GM18867 (cell line): ENCODE data around the gene ST6GALNAC3.
"Not testable (repeated sequence)": the region's sequence is repeated elsewhere in the genome, so short reads cannot be mapped to it uniquely, and the experiment has no call there.

Source experiments
- ATAC-seq: cut with Tn5 transposase; IDR thresholded peaks from one replicate; pipeline ENCODE4 v1.9.1; 2021; ENCODE audit warnings: mild to moderate bottlenecking, moderate library complexity; ENCODE audit not compliant: unreplicated experiment

Gene ST6GALNAC3

GRCh38 chr1:76611770-76612445 lies 537.4 kb downstream of the ST6GALNAC3 start:
- no peak for ATAC-seq

GRCh38 chr1:76613886-76614285 lies 539.3 kb downstream of the ST6GALNAC3 start:
- ATAC-seq: no peak

GRCh38 chr1:76615253-76616035 lies 540.9 kb downstream of the ST6GALNAC3 start:
- no peak for ATAC-seq

- ATAC-seq: no peak
These were observed 545.8 kb downstream of the ST6GALNAC3 start for GRCh38 chr1:76620371-76620770.

GRCh38 chr1:76622774-76623528 lies 548.4 kb downstream of the ST6GALNAC3 start:
- ATAC-seq: no peak

- no peak for ATAC-seq
These were observed 551.5 kb downstream of the ST6GALNAC3 start for GRCh38 chr1:76625886-76626678.

GRCh38 chr1:76627498-76627897 lies 553.0 kb downstream of the ST6GALNAC3 start:
- no peak for ATAC-seq

GRCh38 chr1:76627901-76628300 lies 553.4 kb downstream of the ST6GALNAC3 start:
- no peak for ATAC-seq

GRCh38 chr1:76632136-76632535 lies 557.6 kb downstream of the ST6GALNAC3 start:
- ATAC-seq: no peak

GRCh38 chr1:76635784-76636183 lies 561.2 kb downstream of the ST6GALNAC3 start:
- no peak for ATAC-seq

- ATAC-seq: no peak
These were observed 564.6 kb downstream of the ST6GALNAC3 start for GRCh38 chr1:76639181-76639580.

GRCh38 chr1:76640092-76640491 lies 565.5 kb downstream of the ST6GALNAC3 start:
- ATAC-seq: no peak

GRCh38 chr1:76640723-76641122 lies 566.2 kb downstream of the ST6GALNAC3 start:
- ATAC-seq: no peak

- no peak for ATAC-seq
These were observed 569.6 kb downstream of the ST6GALNAC3 start for GRCh38 chr1:76644139-76644538.

- ATAC-seq: not testable (repeated sequence)
These were observed 578.3 kb downstream of the ST6GALNAC3 start for GRCh38 chr1:76652860-76653259.

GRCh38 chr1:76657623-76658022 lies 583.1 kb downstream of the ST6GALNAC3 start:
- no peak for ATAC-seq

GRCh38 chr1:76659171-76659940 lies 584.8 kb downstream of the ST6GALNAC3 start:
- ATAC-seq: no peak

GRCh38 chr1:76661531-76661930 lies 587.0 kb downstream of the ST6GALNAC3 start:
- ATAC-seq: no peak

GRCh38 chr1:76666499-76666898 lies 592.0 kb downstream of the ST6GALNAC3 start:
- ATAC-seq: no peak

- peak; percentile 90 for ATAC-seq
These were observed 593.5 kb downstream of the ST6GALNAC3 start for GRCh38 chr1:76668046-76668445.
